Measurements from ENCODE around the gene CSTF1.

The CSTF1 gene

DNA sequence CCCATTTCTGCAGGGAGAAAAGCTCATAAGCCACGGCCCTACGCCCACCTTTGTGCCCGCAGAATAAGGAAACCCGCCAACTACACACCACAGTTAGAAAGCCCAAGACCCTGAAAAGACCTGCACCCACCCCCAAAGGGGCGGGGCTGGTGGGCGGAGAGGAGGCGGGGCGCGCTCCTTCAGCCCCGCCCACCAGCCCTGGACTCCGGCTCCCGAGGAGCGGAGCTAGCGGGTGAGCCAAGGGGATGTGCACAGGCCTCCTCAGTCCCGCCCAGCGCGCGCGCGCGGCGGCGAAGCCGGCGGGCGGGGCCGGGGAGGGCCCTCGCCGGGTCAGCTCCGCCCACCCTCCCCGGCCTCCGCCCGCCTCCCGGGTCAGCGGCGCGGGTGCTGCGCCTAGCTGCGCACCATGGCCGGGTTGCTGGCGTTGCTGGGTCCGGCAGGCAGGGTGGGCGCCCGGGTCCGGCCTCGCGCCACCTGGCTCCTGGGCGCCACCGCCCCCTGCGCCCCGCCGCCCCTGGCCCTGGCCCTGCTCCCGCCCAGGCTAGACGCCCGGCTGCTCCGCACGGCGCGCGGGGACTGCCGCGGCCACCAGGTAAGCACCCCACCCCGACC is 33.7 kb upstream of the CSTF1 start, which contains the start of gene FAM210B:
Gene FAM210B (plus strand): TSS at position 375 of the 612 bp plus-strand sequence. CDS start 32 bp downstream, at position 407.
- Histone ChIP-seq H3K27me3 (ENCODE audit: control insufficient read depth in 1 of 2, insufficient read depth in 2 of 2, low read length in 2 of 2) (no peaks in the 10 kb centered on the region), H3K9ac (ENCODE audit: low read length) (peak within 1 kb of the TSS; percentile 82), H3K27ac (ENCODE audit: low read depth, low read length) (peak within 1 kb of the TSS; percentile 86), H3K4me1 (ENCODE audit: insufficient read depth, low read length) (peaks cover 34% of the 10 kb centered on the region), H3K9me3 (ENCODE audit: low read length) (no peaks in the 10 kb centered on the region), H3K4me3 (ENCODE audit: low read depth in 1 of 2, low read length in 2 of 2) (peak within 1 kb of the TSS; percentile 84 to 97), H3K36me3 (ENCODE audit: insufficient read depth, low read length) (no peaks in the 10 kb centered on the region)

DNA sequence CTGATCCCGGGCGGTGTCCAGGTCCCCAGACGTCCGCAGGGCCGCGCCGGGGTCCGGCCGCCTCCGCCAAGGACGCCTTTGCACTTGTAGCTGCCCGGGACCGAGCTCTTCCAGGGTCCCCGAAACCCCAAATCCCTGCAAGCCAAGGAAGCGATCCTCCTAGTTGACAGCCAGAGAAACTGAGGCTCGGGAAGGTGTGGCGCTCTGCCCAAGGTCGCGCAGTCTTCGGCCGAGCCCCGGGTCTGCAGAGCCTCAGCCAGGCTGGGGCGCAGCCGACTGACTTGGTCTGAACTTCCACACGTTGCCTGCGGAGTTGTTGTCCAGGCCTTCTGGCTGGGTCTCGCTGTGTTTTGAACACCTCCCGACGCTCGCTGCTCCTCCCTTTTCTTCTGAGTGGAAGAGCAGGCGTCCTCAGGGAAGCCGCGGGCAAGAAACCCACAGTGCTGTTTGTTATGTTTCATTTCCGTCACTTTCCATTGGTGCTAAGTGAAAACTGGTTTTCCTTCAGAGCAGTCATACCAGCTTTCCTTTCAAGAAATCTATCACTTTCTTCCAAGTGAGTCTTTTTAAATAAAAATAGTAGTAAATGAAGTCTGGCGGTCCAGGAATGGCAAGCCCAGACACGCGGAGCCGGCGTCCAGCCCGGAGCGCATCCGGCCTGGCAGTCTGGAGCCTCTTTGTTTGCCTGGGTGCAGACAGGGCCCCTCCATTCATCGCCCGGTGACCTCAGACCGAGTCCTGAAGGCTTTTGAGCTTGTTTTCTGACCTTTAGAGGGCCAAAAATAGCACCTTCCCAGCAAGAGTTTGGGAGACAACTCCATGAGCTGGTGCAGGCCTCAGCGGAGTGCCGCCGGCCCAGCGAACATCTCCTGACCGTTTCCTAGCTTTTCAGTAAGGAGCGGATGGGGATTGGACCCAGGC is 33.0 kb upstream of the CSTF1 start:
- H3K4me3 ChIP-seq (ENCODE audit: low read depth in 1 of 2, low read length in 2 of 2), result peak overlapping the region; percentile 84 to 97
- H3K27me3 ChIP-seq (ENCODE audit: control insufficient read depth in 1 of 2, insufficient read depth in 2 of 2, low read length in 2 of 2), result no peaks in the 10 kb centered on the region
- peaks cover 34% of the 10 kb centered on the region for H3K4me1 ChIP-seq (ENCODE audit: insufficient read depth, low read length)
- H3K9ac ChIP-seq (ENCODE audit: low read length), result peak overlapping the region; percentile 82
- no peaks in the 10 kb centered on the region for H3K36me3 ChIP-seq (ENCODE audit: insufficient read depth, low read length)
- H3K27ac ChIP-seq (ENCODE audit: low read depth, low read length), result peak overlapping the region; percentile 86
- no peaks in the 10 kb centered on the region for H3K9me3 ChIP-seq (ENCODE audit: low read length)

DNA sequence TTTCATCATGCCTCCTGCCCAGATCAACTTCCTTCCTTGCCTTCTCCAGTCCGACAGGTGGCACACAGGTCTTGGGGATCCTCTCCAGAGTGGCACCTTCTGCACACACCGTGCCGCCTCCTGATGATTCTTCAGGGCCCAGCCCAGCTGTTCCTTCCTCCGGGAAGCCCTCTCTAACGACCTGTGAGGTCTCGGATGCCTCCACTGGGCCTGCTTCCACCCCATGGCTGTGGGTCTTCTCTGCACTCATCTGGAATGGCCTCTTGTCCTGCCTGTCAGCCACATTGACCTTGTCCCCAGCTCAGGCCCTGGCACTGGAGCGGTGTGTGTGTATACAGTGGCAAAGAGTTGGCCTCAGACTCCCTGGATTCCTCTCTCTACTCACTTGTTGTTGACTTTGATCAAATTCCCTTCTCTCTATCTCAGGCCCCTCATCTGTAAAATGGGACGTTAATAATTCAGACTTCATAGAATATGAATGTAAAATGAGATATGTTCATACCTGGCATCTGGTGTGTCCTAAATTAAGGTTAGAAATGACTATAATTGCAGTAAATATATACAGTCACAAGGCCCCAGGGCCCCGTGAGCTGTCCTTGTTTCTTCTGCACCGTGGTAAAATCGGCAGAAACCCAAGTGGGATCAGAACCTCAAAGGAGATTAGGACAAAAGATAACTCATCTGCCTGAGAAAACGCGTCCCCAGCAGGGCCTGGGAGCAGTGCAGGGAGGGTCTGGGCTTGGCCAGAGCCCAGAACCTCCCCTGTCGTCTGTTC is 32.1 kb upstream of the CSTF1 start:
- peak overlapping the region; percentile 86 for H3K27ac ChIP-seq (ENCODE audit: low read depth, low read length)

GRCh38 chr20:56360908-56361205 is 31.6 kb upstream of the CSTF1 start:
- Histone ChIP-seq H3K36me3 (ENCODE audit: insufficient read depth, low read length) (peaks cover 2% of the 10 kb centered on the region), H3K27me3 (ENCODE audit: control insufficient read depth in 1 of 2, insufficient read depth in 2 of 2, low read length in 2 of 2) (no peaks in the 10 kb centered on the region), H3K9ac (ENCODE audit: low read length) (no peak overlapping the region), H3K27ac (ENCODE audit: low read depth, low read length) (no peak overlapping the region), H3K4me1 (ENCODE audit: insufficient read depth, low read length) (peaks cover 34% of the 10 kb centered on the region), H3K9me3 (ENCODE audit: low read length) (no peaks in the 10 kb centered on the region), H3K4me3 (ENCODE audit: low read depth in 1 of 2, low read length in 2 of 2) (no peak overlapping the region)

More for the DNA sequence above, 32.1 kb upstream of the CSTF1 start:
- peaks cover 34% of the 10 kb centered on the region for H3K4me1 ChIP-seq (ENCODE audit: insufficient read depth, low read length)
- H3K9ac ChIP-seq (ENCODE audit: low read length), result peak overlapping the region; percentile 82
- peak overlapping the region; percentile 84 to 97 for H3K4me3 ChIP-seq (ENCODE audit: low read depth in 1 of 2, low read length in 2 of 2)
- H3K27me3 ChIP-seq (ENCODE audit: control insufficient read depth in 1 of 2, insufficient read depth in 2 of 2, low read length in 2 of 2), result no peaks in the 10 kb centered on the region
- H3K9me3 ChIP-seq (ENCODE audit: low read length), result no peaks in the 10 kb centered on the region
- no peaks in the 10 kb centered on the region for H3K36me3 ChIP-seq (ENCODE audit: insufficient read depth, low read length)

- H3K27ac ChIP-seq (ENCODE audit: low read depth, low read length), result no peak overlapping the region
- H3K27me3 ChIP-seq (ENCODE audit: control insufficient read depth in 1 of 2, insufficient read depth in 2 of 2, low read length in 2 of 2), result no peaks in the 10 kb centered on the region
- H3K9me3 ChIP-seq (ENCODE audit: low read length), result no peaks in the 10 kb centered on the region
- no peak overlapping the region for H3K4me3 ChIP-seq (ENCODE audit: low read depth in 1 of 2, low read length in 2 of 2)
- peaks cover 12% of the 10 kb centered on the region for H3K36me3 ChIP-seq (ENCODE audit: insufficient read depth, low read length)
- H3K9ac ChIP-seq (ENCODE audit: low read length), result no peak overlapping the region
- peaks cover 34% of the 10 kb centered on the region for H3K4me1 ChIP-seq (ENCODE audit: insufficient read depth, low read length)
Observed at GRCh38 chr20:56361900-56362299, 30.5 kb upstream of the CSTF1 start.

GRCh38 chr20:56362833-56363413 is 29.5 kb upstream of the CSTF1 start:
- Histone ChIP-seq H3K36me3 (ENCODE audit: insufficient read depth, low read length) (peaks cover 17% of the 10 kb centered on the region), H3K27ac (ENCODE audit: low read depth, low read length) (no peak overlapping the region), H3K9me3 (ENCODE audit: low read length) (no peaks in the 10 kb centered on the region), H3K9ac (ENCODE audit: low read length) (no peak overlapping the region), H3K4me1 (ENCODE audit: insufficient read depth, low read length) (peaks cover 34% of the 10 kb centered on the region), H3K27me3 (ENCODE audit: control insufficient read depth in 1 of 2, insufficient read depth in 2 of 2, low read length in 2 of 2) (no peaks in the 10 kb centered on the region), H3K4me3 (ENCODE audit: low read depth in 1 of 2, low read length in 2 of 2) (no peak overlapping the region)

GRCh38 chr20:56363491-56363890 is 29.0 kb upstream of the CSTF1 start:
- no peak overlapping the region for H3K4me3 ChIP-seq (ENCODE audit: low read depth in 1 of 2, low read length in 2 of 2)
- H3K4me1 ChIP-seq (ENCODE audit: insufficient read depth, low read length), result peaks cover 30% of the 10 kb centered on the region
- H3K9me3 ChIP-seq (ENCODE audit: low read length), result no peaks in the 10 kb centered on the region
- peaks cover 17% of the 10 kb centered on the region for H3K36me3 ChIP-seq (ENCODE audit: insufficient read depth, low read length)
- no peak overlapping the region for H3K27ac ChIP-seq (ENCODE audit: low read depth, low read length)
- H3K27me3 ChIP-seq (ENCODE audit: control insufficient read depth in 1 of 2, insufficient read depth in 2 of 2, low read length in 2 of 2), result no peaks in the 10 kb centered on the region
- no peak overlapping the region for H3K9ac ChIP-seq (ENCODE audit: low read length)

DNA sequence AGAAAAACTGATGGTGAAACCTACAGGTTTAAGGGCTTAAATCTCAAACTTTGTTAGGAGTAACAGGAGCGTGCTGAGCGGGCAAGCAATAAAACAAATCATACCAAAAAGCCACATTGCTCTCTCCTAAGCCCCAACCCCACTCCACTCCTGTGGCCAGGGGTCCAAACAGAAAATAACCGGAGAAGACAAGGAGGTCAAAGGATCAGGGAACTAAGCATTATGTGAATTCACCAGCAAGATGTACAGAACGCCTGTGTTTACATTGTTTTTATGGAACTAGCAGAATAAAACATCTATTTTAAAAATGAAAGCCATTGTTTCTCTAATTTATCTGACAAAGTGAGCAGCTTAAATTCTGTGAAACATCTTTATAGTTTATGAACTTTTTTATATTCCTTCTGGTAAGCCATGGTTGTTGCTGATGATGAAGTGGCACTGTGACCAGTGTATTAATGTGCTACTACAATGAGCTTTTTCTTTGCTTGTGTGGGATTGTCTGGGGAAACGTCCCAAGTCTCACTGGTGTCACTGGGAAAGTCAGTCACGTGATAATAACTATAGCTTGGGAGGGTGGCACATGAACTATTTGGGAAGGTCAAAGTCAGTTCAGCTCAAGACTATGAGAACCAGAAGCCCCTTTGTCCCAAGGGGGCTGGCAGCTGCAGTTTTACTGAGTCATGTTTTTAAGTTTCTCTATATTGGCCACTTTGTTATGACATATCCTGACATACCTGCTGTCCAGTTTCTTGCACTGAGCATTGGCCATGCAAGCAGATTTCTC is 23.9 kb upstream of the CSTF1 start:
- Histone ChIP-seq H3K9me3 (ENCODE audit: low read length) (no peaks in the 10 kb centered on the region), H3K36me3 (ENCODE audit: insufficient read depth, low read length) (peaks cover 17% of the 10 kb centered on the region), H3K27ac (ENCODE audit: low read depth, low read length) (no peak overlapping the region), H3K4me1 (ENCODE audit: insufficient read depth, low read length) (peaks cover 2% of the 10 kb centered on the region), H3K27me3 (ENCODE audit: control insufficient read depth in 1 of 2, insufficient read depth in 2 of 2, low read length in 2 of 2) (no peaks in the 10 kb centered on the region), H3K9ac (ENCODE audit: low read length) (no peak overlapping the region), H3K4me3 (ENCODE audit: low read depth in 1 of 2, low read length in 2 of 2) (no peak overlapping the region)

- Histone ChIP-seq H3K36me3 (ENCODE audit: insufficient read depth, low read length) (peaks cover 17% of the 10 kb centered on the region), H3K9ac (ENCODE audit: low read length) (no peak overlapping the region), H3K4me1 (ENCODE audit: insufficient read depth, low read length) (no peaks in the 10 kb centered on the region), H3K27ac (ENCODE audit: low read depth, low read length) (no peak overlapping the region), H3K4me3 (ENCODE audit: low read depth in 1 of 2, low read length in 2 of 2) (no peak overlapping the region), H3K27me3 (ENCODE audit: control insufficient read depth in 1 of 2, insufficient read depth in 2 of 2, low read length in 2 of 2) (no peaks in the 10 kb centered on the region), H3K9me3 (ENCODE audit: low read length) (no peaks in the 10 kb centered on the region)
Observed at GRCh38 chr20:56369179-56369578, 23.3 kb upstream of the CSTF1 start.

GRCh38 chr20:56371977-56372376 is 20.5 kb upstream of the CSTF1 start:
- no peaks in the 10 kb centered on the region for H3K9me3 ChIP-seq (ENCODE audit: low read length)
- H3K36me3 ChIP-seq (ENCODE audit: insufficient read depth, low read length), result peaks cover 4% of the 10 kb centered on the region
- H3K4me1 ChIP-seq (ENCODE audit: insufficient read depth, low read length), result no peaks in the 10 kb centered on the region
- H3K4me3 ChIP-seq (ENCODE audit: low read depth in 1 of 2, low read length in 2 of 2), result no peak overlapping the region
- H3K9ac ChIP-seq (ENCODE audit: low read length), result no peak overlapping the region
- H3K27me3 ChIP-seq (ENCODE audit: control insufficient read depth in 1 of 2, insufficient read depth in 2 of 2, low read length in 2 of 2), result no peaks in the 10 kb centered on the region
- no peak overlapping the region for H3K27ac ChIP-seq (ENCODE audit: low read depth, low read length)
